A549 (cell line): ENCODE measurements around the gene MAP3K1.

ENCODE experiments used
- POLR2A ChIP-seq: IDR thresholded peaks from 2 replicates; pipeline ENCODE4 v1.6.1; 2012; ENCODE audit warnings: mild to moderate bottlenecking, low read length
- POLR2AphosphoS2 ChIP-seq: conservative IDR thresholded peaks from 2 replicates; pipeline ENCODE4 v1.6.1; 2012; ENCODE audit warnings: low read length, improper control_type of control experiment, inconsistent platforms
- SMC3 ChIP-seq: fragments of >200 bp; sonication (Bioruptor Twin); formaldehyde crosslinking; IDR thresholded peaks from 3 replicates; pipeline ENCODE4 v1.6.1; 2018; ENCODE audit warnings: inconsistent platforms
- SREBF2 ChIP-seq: fragments of 450-650 bp; IDR thresholded peaks from 2 replicates; pipeline ENCODE4 v1.6.1; 2014; ENCODE audit warnings: mild to moderate bottlenecking, moderate library complexity
- TF ChIP-seq, protein P1 (sequence below): fragments of >200 bp; sonication (Bioruptor Twin); formaldehyde crosslinking; IDR thresholded peaks from 3 replicates; pipeline ENCODE4 v1.5.1; 2016

DNA sequence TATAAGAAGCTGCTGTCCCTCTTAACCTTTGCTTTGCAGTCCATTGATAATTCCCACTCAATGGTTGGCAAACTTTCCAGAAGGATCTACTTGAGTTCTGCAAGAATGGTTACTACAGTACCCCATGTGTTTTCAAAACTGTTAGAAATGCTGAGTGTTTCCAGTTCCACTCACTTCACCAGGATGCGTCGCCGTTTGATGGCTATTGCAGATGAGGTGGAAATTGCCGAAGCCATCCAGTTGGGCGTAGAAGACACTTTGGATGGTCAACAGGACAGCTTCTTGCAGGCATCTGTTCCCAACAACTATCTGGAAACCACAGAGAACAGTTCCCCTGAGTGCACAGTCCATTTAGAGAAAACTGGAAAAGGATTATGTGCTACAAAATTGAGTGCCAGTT lies 66.2 kb downstream of the MAP3K1 start:
- no peak for TF ChIP-seq POLR2A
- TF ChIP-seq, protein P1, sequence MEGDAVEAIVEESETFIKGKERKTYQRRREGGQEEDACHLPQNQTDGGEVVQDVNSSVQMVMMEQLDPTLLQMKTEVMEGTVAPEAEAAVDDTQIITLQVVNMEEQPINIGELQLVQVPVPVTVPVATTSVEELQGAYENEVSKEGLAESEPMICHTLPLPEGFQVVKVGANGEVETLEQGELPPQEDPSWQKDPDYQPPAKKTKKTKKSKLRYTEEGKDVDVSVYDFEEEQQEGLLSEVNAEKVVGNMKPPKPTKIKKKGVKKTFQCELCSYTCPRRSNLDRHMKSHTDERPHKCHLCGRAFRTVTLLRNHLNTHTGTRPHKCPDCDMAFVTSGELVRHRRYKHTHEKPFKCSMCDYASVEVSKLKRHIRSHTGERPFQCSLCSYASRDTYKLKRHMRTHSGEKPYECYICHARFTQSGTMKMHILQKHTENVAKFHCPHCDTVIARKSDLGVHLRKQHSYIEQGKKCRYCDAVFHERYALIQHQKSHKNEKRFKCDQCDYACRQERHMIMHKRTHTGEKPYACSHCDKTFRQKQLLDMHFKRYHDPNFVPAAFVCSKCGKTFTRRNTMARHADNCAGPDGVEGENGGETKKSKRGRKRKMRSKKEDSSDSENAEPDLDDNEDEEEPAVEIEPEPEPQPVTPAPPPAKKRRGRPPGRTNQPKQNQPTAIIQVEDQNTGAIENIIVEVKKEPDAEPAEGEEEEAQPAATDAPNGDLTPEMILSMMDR: no peak
- no peak for TF ChIP-seq POLR2AphosphoS2
- no peak for TF ChIP-seq SMC3
- no peak for TF ChIP-seq SREBF2
